Ecto neural progenitor cell (in vitro differentiated cells): ENCODE measurements around the gene PATL2.
"Not testable (repeated sequence)": the region's sequence is repeated elsewhere in the genome, so short reads cannot be mapped to it uniquely, and the experiment has no call there.

Experiments used
- DNase-seq: peaks from one replicate; pipeline ENCODE4 v3.0.0-alpha.2; 2018; ENCODE audit warnings: low spot score

The PATL2 gene

DNA sequence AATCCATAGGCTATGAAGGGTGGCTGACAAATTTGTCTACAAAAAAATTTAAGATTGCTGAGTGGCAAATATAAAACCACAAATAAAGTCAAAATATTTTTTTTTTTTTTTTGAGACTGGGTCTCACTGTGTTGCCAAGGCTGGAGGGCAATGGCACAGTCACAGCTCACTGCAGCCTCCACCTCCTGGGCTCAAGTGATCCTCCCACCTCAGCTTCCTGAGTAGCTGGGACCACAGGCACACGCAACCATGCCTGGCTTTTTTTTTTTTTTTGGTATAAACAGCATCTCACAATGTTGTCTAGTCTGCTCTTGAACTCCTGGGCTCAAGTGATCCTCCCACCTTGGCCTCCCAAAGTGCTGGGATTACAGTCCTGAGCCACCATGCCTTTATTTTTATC, 20.9 kb downstream of the PATL2 start:
- not testable (repeated sequence) for DNase-seq

DNA sequence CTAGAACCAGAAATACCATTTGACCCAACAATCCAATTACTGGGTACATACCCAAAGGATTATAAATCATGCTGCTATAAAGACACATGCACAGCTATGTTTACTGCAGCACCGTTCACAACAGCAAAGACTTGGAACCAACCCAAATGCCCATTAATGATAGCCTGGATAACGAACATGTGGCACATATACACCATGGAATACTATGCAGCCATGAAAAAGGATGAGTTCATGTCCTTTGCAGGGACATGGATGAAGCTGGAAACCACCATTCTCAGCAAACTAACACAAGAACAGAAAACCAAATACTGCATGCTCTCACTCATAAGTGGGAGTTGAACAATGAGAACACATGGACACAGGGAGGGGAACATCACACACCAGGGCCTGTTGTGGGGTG, 21.8 kb downstream of the PATL2 start:
- DNase-seq, result not testable (repeated sequence)

DNA sequence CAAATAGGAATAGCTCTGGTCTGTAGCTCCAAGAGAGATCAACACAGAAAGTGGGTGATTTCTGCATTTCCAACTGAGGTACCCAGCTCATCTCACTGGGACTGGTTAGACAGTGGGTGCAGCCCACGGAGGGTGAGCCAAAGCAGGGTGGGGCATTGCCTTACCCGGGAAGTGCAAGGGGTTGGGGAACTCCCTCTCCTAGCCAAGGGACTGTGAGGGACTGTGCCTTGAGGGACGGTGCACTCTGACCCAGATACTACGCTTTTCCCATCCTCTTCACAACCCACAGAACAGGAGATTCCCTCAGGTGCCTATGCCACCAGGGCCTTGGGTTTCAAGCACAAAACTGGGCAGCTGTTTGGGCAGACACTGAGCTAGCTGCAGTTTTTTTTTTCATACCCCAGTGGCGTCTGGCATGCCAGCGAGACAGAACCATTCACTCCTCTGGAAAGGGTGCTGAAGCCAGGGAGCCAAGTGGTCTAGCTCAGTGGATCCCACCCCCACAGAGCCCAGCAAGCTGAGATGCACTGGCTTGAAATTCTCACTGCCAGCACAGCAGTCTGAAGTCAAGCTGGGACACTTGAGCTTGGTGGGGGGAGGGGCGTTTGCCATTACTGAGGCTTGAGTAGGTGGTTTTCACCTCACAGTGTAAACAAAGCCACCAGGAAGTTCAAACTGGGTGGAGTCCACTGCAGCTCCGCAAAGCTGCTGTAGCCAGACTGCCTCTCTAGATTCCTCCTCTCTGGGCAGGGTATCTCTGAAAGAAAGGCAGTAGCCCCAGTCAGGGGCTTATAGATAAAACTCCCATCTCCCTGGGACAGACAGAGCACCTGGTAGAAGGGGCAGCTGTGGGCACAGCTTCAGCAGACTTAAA, 28.1 kb downstream of the PATL2 start:
- DNase-seq, result not testable (repeated sequence)

DNA sequence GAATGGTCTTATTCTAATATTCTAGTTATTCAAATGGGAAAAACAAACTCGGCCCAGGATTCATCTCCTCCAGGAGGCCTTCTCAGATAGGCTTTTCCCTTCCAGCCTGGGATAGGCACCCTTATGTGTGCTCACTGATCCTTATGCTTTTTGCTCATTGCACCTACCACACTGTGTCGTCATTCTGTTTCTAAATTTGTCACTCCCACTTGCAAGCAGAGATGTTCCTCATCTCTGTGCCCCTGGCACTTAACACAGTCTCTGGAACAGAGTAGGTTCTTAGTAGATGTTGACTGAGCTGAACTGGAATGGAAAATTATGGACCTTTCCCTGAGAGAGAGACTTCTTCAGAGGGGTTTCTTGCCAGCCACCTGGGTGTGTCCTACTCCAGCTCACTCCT, 28.9 kb downstream of the PATL2 start:
- no peak for DNase-seq

DNA sequence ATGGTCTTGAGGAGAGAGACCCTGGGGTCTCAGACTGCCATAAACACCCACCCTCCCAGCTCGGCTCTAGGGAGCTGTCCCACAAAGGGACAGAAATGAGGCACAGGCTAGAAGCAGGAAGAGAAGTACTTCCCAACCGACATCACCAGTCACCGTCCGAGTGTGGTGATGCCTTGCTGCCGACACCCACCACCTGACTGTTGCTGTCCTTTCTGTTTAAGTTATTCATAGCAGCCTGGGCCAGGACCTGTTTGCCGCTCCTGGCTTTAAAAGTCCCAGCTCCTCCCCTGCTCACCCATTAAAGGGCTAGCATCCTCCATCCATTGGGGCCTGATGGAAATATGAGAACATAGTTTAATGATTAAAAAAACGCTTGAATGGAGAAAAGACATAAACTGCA, 34.4 kb downstream of the PATL2 start:
- no peak for DNase-seq

DNA sequence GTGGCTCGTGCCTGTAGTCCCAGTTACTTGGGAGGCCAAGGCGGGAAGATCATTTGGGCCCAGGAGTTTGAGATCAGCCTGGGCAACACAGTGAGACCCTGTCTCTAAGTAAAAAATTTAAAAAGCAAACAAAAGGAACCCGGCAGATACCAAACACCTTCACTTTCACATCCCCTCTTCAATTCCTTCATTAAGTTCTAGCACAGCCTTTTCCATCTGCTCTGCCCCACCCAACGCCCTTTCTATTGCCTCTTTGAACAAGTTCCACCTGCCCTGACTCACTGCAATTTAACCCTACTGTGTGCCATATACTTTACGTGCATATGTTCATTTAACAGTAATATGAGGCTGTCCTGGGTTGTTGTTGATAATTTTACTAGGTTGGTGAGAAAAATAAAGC, 35.2 kb downstream of the PATL2 start:
- no peak for DNase-seq

DNA sequence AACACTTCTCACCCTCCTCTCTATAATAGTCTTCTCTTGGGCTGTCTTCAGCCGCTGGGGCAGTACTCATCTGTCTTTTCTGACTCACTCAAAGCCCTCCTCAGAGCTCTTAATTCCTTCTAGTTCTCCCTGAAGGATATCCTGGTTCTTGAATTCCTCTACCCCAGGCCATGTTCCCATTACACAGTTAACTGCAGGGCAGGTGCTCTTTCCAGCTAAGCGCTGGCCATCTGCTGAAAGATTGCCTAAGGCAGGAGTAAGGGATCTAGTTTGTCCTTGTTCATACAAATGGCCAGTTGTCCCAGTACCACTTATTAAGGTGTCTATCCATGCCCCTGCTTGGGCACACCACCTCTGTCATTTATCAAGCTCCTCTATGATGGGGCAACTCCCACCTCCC, 37.5 kb downstream of the PATL2 start:
- DNase-seq, result no peak

DNA sequence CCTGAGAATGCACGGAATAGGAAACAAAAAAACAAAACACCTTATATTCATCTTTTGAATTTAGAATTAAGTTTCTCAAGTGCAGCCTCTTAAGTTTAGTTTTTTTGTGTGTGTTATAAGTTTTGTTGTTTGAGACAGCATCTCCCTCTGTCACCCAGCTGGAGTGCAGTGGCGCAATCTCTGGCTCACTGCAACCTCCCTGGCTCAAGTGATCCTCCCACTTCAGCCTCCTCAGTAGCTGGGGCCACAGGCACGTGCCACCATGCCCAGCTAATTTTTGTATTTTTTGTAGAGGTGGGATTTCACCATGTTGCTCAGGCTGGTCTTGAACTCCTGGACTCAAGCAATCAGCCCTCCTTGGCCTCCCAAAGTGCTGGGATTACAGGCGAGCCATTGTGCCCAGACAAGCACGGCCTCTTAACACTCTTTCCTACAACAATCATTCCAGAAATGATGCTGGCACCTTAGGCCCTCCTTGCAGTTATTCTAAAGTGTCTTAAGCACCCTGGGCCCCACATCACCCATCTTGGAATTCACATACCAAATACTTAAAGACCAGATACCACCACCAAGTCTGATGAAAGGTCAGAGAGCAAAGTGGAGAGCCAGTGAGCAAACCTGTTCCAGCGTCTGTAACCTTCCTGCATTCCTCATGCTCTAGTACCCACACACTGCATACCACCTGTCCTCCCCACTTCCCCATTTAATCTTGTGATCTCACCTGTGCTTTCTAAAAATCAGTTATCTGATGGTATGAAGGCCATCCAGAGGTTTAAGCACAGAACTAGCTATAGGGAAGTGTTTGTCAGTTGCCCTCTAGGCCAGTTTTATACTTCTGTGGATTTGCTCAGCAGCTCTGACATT, 40.8 kb downstream of the PATL2 start:
- DNase-seq, result no peak

DNA sequence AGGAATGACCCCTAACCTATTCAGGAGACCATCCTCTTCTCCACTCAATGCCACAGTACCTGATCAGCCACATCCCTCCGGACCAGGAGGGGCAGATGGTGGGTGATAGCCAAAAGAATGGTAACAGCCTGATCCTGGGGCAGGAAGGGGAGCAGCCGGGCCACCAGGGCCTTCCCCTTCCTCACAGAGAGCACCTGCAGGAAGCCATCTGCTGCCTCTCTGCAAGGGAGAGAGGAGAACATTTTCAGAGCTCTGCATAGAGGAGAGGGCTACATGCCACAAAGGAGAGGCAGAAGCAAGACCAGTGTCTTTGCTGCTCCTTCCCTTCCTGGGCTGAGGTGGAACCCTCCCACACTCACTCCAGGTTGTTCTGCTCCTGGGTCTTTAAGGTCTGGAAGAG, 42.2 kb downstream of the PATL2 start:
- DNase-seq, result no peak

DNA sequence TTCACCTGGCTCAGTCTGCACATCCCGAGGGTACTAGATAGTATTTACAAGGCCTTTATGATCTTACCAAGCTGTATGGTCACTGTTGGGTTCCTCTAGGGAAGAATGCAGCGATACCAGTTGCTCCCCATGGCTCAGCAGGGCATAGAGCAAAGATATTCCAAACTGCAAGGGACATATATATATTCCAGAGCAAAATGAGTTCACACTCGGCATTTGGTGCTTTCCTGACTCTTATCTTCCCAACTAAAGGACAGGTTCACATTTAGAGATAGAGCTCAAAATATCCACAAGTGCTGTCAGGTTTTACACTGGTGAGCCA, 44.1 kb downstream of the PATL2 start:
- DNase-seq, result no peak

DNA sequence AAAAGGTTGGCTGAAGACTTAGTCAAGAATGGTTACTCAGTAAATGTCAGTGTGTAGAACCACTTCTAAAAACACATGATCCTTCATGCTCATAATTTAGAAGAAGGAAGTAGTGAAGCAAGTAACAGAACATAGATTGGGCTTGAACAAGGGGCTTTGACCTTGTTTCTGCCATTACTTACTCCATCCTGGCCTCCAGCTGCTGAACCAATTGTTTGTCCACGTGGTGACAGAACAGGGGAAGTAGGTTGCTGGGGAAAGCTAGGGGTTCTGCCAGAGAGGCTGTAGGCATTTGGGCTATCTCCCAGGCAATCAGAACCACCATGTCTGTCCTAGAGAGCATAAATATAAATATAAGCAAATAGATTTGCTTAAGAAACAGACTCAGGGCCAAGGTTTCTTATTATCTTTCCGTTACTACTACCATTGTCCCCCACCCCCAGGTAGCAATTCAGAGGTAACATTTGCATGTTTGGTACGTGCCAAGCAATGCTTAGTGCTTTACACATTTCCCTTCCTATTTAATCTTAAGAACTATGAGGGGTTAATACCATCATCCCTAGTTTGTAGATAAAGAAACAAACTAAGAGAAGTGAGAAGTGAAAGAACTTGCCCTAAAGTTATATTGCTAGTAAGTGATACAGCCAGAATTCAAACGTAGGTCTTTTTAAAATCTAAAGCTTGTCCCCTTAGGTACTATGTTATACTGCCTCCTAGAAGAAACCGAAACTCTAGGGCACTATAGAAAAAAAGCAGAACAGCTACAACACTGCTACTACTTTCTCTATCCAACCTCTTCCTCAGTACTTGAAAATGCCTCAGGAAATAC, 44.7 kb downstream of the PATL2 start:
- no peak for DNase-seq

DNA sequence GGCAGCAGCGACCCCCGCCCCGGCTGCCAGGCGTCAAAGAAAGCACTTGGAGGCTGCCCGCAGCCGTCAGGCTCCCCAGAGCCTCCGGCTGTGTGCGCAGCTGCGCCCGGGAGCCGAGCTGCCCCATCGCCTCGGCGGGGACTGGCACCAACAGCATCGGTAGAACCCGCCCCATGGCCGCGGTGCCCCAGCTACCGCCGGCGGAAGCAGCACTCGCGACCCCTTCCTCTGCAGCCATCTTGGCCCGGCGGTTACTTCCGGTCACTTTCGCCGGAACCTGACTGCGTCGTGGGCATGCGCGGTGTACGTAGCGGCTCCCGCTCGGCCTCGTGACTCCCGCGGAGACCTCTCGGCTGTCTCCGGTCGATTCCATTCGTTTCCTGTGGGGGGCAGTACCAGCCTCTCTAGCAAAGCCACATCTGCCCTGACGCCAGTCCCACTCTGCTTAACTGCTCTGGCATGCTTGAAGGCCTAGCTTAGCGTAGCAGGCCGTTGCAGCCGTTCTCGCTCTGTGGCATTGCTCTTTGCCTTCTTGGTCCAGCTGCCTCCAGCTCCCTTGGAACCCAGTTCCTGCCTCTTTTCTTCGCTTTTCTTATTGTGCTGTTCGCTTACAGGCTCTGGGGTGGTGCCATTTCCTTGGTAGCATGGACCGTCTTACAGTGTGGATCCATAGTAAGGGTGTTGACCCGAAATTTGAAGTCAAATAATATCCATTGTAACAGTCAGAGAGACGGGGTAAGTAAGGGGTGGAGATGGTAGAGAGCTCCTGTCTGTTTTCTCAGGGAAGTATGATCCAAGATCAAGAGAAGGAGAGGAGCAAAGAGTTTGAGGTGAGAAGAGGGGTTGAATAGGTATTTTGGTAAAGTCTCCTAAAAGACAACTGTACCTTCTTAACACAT, 47.5 kb downstream of the PATL2 start, which contains the start of gene SPG11:
SPG11 (minus strand) TSS at position 253 of the 899 bp plus-strand sequence; CDS start at position 238, 15 bp downstream.
- peak; percentile 98 for DNase-seq

DNA sequence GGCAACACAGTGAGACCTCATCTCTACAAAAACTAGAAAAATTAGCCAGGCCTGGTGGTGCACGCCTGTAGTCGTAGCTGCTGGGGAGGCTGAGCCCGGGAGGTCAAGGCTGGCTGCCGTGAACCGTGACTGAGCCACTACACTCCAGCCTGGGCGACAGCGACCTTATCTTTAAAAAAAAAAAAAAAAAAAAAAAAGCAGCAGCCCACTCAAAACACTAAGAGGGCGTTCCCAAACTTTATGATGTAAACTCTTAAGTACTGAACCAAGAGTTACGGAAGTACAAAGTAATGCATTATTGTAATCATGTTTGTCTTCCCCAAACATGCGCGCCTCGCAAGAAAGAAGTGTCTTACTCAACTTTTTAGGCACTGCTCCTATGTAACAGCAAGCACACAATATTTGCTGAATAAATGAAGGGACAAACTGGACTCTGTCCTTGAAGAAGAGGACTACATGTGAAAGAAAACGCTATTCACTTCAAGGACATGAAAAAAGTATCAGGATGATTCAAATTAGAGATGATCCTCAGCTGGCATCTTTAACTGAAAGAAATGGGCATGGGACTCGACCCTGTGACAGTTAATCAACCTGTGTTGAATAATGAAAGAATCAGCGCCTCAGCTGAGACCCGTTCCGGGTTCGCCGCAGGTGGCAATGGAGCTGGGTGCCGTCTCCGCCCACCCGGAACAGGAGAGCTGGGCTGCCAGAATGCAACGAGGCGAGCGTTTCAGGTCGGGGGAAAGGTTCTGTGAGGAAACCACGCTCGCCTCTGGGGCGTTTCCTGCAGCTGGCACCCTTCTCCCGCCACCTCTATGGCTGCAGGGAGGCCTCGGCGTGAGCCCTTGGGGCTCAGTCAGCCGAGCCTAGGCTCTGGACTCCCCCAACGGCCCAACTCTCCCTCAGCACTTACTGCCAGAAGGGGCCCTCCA, 48.4 kb downstream of the PATL2 start:
- no peak for DNase-seq

DNA sequence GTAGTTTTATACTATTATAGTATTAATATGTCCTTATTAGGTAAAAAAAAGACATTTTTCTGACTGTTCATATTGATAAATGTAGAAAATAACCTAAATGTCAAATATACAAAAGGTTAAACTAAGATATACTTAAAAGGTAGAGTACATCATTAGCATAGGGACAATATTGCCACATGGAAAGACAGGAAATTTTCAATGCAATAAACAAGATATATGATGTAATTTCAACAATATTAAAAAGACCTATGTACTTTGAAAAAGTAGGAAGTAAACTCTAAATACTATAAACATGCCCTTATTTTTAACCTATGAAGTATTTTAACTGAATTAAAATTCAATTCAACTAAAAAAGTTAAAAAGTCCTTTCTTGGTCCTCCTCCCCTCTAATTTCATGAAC, 49.5 kb downstream of the PATL2 start:
- no peak for DNase-seq

DNA sequence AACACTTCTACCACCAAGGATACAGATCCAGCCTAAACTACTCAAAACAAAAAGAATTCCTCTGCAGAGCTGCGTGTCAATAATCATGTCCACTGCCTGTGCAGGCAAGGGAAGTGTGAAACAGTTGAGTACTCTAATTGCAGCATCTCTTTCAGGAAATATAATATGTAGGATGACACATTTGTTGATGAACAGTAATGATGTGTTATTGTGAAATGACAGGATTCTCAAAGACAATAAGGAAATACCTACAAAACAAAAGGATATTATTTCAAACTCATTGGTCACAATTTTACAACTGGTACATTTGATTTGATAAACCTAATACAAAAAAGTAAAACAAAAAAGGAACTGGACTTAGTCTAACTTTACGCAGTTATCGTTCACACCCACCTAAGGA, 52.1 kb downstream of the PATL2 start:
- DNase-seq, result no peak

DNA sequence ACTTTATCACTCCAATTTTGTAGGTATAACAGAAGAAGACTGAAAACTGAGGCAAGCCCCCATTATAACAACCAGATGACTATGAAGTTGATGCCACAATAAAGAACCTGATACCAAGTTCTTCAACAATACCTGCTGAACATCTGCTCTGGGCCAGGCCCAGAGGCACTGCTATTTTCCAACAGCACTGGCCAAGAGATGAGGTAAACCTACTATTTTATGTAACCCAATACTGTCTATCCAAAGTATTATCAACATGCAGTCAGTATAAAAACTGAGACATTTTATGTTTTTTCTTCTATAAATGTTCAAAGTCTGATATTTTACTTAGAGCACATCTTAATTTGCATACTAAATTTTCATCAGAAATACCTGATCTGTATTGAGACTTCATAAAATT, 53.7 kb downstream of the PATL2 start:
- no peak for DNase-seq

DNA sequence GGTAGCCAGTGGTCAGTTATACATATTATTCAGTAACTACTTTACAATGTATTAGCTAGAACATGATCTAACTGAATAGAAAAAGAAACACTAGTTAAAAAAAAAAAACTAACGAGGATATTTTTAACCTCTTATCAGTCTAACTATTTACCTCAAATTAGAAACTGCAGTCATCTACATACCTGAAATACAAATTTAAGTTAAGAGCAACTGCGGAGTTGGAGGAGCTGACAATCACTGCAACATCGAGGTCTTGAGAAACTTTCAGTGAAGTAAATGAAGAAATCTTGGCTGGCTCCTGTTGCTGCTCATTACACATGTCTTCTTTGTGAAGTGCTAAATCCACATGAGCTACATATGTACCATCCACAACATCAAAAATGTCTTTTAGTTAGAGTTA, 54.2 kb downstream of the PATL2 start:
- DNase-seq, result no peak

DNA sequence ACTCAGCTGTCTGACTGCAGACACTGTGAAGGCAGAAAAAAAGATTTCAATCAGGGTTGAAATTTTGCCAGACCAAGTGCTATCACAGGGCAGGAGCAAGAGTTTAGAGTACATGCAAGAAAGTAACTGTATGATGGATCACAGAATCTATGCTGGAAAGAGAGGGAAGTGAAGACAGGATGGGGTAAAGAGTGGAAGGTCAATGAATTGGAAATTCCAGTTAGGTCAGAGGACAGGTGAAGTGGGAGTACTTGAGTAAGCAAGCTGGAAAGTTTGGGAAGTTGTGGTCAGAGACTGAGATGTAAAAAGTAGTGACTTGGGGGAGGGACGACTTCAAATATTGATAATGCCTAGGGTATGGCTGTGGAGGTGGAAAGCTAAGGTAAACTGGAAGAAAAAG, 54.8 kb downstream of the PATL2 start:
- DNase-seq, result no peak

DNA sequence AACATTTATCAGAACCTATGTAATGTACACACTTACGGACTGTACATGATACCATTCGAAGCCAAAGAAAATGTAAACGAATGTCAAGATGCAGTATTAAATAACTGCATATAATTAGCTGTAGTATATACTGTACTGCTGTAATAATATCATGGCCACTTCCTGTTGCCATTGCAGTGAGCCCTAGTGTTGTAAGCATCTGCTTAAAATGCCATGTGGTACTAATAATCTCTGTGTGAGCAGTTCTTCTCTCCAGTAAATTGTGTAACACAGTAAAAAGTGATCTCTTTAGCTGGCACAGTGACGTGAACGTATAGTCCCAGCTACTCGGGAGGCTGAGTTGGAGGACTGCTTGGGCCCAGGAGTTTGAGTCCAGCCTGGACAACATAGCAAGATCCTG, 56.3 kb downstream of the PATL2 start:
- no peak for DNase-seq

DNA sequence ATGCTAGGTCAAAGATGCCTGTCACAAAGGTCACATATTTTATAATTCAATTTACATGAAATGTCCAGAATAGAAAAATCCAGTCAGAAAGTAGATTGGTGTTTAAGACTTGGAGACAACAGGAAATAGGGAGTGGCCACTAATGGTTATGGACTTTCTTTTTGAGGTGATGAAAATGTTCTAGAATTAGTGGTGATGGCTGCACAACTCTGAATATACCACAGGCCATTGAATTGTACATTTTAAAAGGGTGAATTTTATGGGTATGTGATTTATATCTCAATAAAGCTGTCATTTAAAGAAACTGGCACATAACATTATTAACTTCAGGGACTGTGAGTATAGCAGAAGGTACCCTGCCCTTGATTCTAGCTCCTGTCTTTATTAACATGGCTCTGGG, 63.5 kb downstream of the PATL2 start:
- no peak for DNase-seq
